Transverse colon (tissue), 4 donors: ENCODE results near the gene ZNF189.

Experiments
- EP300 ChIP-seq: sonication (generic); formaldehyde crosslinking; IDR thresholded peaks from one replicate; pipeline ENCODE4 v1.6.1; 2017; ENCODE audit warnings: antibody characterized with exemption, low read depth
- POLR2A ChIP-seq: fragments of 450-650 bp; IDR thresholded peaks from one replicate; pipeline ENCODE4 v1.6.1; 2016; ENCODE audit warnings: antibody characterized with exemption, mild to moderate bottlenecking, moderate library complexity
- POLR2AphosphoS5 ChIP-seq, 3 donors: sonication (generic); formaldehyde crosslinking; IDR thresholded peaks; one replicate each; pipeline ENCODE4 v1.6.1; 2016; ENCODE audit warnings: antibody characterized with exemption in 3 of 3
- TF ChIP-seq, protein P1 (sequence below), 5 experiments: fragments of 200-600 bp in 3 of 5; fragments of 450-650 bp in 2 of 5; sonication (generic) in 3 of 5; IDR thresholded peaks; 1 replicate in 2 of 5; 2 replicates in 3 of 5; pipeline ENCODE4 v1.5.1; 2016 to 2017; ENCODE audit warnings: antibody characterized with exemption in 5 of 5, inconsistent platforms in 3 of 5, mild to moderate bottlenecking in 2 of 5, moderate library complexity in 1 of 5

DNA sequence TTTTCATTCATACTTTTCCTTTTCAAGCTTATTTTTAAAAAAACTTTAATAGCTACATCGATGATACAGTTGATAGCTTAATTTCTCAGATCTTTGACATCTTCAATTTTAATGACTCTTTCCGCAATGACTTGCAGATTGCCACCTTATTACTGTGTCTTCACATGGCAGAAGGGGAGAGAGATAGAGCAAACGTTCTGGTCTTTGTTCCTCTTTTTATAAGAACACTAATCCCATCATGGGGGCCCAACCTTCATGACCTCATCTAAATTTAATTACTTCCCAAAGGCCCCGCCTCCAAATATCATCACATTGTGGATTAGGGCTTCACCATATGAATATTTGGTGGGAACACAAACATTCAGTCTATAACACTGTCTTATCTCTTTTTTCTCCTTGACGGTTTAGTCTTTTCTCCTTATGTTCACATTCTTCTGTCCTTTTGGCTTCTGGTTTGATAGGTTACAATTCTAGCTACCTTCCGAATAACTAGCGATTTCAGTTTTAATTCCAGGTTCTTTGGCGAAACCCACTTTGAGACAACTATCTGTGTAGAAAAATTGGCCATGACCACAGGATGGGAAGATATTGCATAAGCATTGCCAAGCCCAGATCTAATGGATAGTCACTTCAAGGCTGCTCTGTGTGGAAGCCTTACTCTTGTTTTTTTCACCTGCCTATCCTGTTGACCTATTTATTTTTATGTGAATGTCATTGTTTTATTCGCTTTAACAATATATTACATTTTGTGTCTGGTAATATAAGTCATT is 5.0 kb downstream of the ZNF189 start:
- TF ChIP-seq, protein P1, sequence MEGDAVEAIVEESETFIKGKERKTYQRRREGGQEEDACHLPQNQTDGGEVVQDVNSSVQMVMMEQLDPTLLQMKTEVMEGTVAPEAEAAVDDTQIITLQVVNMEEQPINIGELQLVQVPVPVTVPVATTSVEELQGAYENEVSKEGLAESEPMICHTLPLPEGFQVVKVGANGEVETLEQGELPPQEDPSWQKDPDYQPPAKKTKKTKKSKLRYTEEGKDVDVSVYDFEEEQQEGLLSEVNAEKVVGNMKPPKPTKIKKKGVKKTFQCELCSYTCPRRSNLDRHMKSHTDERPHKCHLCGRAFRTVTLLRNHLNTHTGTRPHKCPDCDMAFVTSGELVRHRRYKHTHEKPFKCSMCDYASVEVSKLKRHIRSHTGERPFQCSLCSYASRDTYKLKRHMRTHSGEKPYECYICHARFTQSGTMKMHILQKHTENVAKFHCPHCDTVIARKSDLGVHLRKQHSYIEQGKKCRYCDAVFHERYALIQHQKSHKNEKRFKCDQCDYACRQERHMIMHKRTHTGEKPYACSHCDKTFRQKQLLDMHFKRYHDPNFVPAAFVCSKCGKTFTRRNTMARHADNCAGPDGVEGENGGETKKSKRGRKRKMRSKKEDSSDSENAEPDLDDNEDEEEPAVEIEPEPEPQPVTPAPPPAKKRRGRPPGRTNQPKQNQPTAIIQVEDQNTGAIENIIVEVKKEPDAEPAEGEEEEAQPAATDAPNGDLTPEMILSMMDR (IDR thresholded peaks at IDR 0.05), result no peak
- no peak for TF ChIP-seq POLR2A
- no peak for TF ChIP-seq EP300
- no peak for TF ChIP-seq POLR2AphosphoS5 (IDR thresholded peaks at IDR 0.05)
